ENCODE measurements around the gene CORO2B.

GRCh38 chr15:68620721-68621527 lies 42.1 kb downstream of the CORO2B start:
- TF ChIP-seq CTCF (IDR thresholded peaks at IDR 0.05) (no peak), POLR2A (IDR thresholded peaks at IDR 0.05) (peak in 1 of 4 donors; percentile 6), POLR2AphosphoS5 (IDR thresholded peaks at IDR 0.05) (peak; percentile 46 to 62), EP300 (IDR thresholded peaks at IDR 0.05) (no peak)
